GM13977 (cell line): ENCODE data around the gene GRM2.

Source experiments
- DNase-seq: peaks from one replicate; pipeline ENCODE4 v3.0.0; 2012; ENCODE audit warnings: low spot score
- CTCF ChIP-seq: IDR thresholded peaks from 2 replicates; pipeline ENCODE4 v1.5.1; 2012; ENCODE audit warnings: mild to moderate bottlenecking, control low read depth; ENCODE audit not compliant: insufficient read depth; ENCODE audit errors: extremely low read depth, missing control alignments
- in situ Hi-C: fragments of 300-500 bp; cut with MboI; formaldehyde crosslinking; loops from one replicate; pipeline ENCODE4 v1.12.0; 2022; ENCODE audit warnings: low sequenced_read_pairs, low pct_unique_long_range_greater_than_20kb, mixed read lengths, inconsistent platforms; ENCODE audit not compliant: unreplicated experiment

Gene GRM2

GRCh38 chr3:51706788-51707731 is at the start of gene GRM2:
Gene GRM2 (plus strand): TSS chr3:51707068. CDS start chr3:51708984, 1,916 bp downstream.
- TF ChIP-seq CTCF: no peak
- in situ Hi-C loops: no loop called here
- DNase-seq: no peak

- in situ Hi-C loops: no loop called here
- TF ChIP-seq CTCF: no peak
- no peak for DNase-seq
These were observed 49.6 kb upstream of the GRM2 start for GRCh38 chr3:51657234-51657633.

- in situ Hi-C loops: loop anchor here (10.0 kb wide), 1 partner anchor 155 kb away; the partner anchor contains the start of gene DCAF1
- no peak for TF ChIP-seq CTCF
These were observed 46.9 kb upstream of the GRM2 start for GRCh38 chr3:51659942-51660341.

GRCh38 chr3:51662456-51662855 is 44.4 kb upstream of the GRM2 start:
- no peak for TF ChIP-seq CTCF
- in situ Hi-C loops: loop anchor here (10.0 kb wide), 1 partner anchor 158 kb away; the partner anchor contains the start of gene DCAF1
- no peak for DNase-seq

More at GRCh38 chr3:51659942-51660341, 46.9 kb upstream of the GRM2 start:
- no peak for DNase-seq

- in situ Hi-C loops: loop anchor here (10.0 kb wide), 1 partner anchor 164 kb away; the partner anchor contains the start of gene DCAF1
- no peak for DNase-seq
- TF ChIP-seq CTCF: no peak
These were observed 38.1 kb upstream of the GRM2 start for GRCh38 chr3:51668756-51669155.

GRCh38 chr3:51669241-51670052 is 37.4 kb upstream of the GRM2 start:
- DNase-seq: peak; percentile 73
- in situ Hi-C loops: loop anchor here (10.0 kb wide), 1 partner anchor 165 kb away; the partner anchor contains the start of gene DCAF1
- peak; percentile 99 for TF ChIP-seq CTCF
